Measurements from ENCODE around the gene ZC3H4.
"Not testable (repeated sequence)": the region's sequence is repeated elsewhere in the genome, so short reads cannot be mapped to it uniquely, and the experiment has no call there.

Gene ZC3H4

DNA sequence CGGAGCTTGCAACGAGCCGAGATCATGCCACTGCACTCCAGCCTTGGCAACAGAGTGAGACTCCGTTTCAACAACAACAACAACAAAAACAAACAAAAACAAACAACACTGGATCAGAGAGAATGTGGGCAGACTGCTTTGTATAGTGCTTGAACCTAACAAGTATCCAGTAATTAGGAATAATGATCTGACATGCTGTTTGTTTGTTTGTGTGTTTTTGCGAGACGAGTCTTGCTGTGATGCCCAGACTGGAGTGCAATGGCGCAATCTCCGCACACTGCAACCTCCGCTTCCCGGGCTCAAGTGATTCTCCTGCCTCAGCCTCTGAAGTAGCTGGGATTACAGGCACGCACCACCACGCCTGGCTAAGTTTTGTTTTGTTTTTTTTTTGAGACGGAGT is 31.1 kb upstream of the ZC3H4 start:
- TF ChIP-seq, protein P1, sequence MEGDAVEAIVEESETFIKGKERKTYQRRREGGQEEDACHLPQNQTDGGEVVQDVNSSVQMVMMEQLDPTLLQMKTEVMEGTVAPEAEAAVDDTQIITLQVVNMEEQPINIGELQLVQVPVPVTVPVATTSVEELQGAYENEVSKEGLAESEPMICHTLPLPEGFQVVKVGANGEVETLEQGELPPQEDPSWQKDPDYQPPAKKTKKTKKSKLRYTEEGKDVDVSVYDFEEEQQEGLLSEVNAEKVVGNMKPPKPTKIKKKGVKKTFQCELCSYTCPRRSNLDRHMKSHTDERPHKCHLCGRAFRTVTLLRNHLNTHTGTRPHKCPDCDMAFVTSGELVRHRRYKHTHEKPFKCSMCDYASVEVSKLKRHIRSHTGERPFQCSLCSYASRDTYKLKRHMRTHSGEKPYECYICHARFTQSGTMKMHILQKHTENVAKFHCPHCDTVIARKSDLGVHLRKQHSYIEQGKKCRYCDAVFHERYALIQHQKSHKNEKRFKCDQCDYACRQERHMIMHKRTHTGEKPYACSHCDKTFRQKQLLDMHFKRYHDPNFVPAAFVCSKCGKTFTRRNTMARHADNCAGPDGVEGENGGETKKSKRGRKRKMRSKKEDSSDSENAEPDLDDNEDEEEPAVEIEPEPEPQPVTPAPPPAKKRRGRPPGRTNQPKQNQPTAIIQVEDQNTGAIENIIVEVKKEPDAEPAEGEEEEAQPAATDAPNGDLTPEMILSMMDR (conservative IDR thresholded peaks at IDR 0.05; ENCODE audit: low read depth, low read length): no peak
- no peak overlapping the region for H3K4me3 ChIP-seq (ENCODE audit: low read depth, low read length)
- no peak for DNase-seq (ENCODE audit: low read depth)

DNA sequence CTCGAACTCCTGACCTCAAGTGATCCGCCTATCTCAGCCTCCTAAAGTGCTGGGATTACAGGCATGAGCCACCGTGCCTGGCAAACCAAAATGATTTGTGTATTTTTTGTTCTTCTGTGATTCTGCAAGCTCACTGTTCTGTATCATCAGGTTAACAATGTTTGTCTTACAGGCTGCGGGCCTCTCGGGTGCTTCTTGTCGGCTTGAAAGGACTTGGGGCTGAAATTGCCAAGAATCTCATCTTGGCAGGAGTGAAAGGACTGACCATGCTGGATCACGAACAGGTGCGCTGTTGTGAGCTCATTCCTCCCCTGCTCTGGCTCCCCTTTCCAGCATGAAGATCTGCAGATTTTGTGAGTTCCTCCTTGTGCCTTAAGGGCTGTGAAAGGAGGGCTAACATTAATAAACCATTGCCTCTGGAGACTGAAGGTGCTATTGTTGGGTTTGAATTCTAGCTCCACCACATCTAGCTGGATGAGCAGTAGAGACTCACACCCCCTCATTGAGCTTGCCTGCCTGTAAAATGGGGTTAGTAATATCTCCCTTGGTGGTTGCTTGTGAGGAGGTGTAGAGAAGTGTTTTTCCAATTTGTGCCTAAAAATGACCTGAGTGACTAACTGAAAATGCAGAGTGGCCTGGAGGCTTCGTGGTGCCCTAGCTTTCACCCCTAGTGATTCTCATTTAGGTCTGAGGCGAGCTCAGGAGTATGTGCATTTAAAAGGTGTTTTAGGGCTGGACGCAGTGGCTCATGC is 29.9 kb upstream of the ZC3H4 start:
- TF ChIP-seq, protein P1 (conservative IDR thresholded peaks at IDR 0.05; ENCODE audit: low read depth, low read length): no peak
- H3K4me3 ChIP-seq (ENCODE audit: low read depth, low read length): no peak overlapping the region
- no peak for DNase-seq (ENCODE audit: low read depth)

DNA sequence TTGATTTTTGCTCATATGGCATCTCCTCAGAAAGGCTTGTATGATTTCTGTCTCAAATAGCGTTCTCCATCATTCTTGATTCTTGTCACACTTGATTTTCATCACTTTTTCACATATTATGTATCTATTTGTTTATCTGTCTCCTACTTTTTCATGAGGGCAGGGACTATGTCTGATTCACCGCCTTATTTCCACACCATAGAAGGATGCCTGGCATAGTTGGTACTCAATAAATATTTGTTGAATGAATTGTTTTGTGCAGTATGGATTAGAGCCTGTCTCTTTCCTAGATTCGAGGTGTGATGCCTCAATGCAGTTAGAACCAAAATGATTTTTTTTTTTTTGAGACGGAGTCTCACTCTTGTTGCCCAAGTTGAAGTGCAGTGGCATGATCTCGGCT is 29.2 kb upstream of the ZC3H4 start:
- TF ChIP-seq, protein P1 (conservative IDR thresholded peaks at IDR 0.05; ENCODE audit: low read depth, low read length): no peak

DNA sequence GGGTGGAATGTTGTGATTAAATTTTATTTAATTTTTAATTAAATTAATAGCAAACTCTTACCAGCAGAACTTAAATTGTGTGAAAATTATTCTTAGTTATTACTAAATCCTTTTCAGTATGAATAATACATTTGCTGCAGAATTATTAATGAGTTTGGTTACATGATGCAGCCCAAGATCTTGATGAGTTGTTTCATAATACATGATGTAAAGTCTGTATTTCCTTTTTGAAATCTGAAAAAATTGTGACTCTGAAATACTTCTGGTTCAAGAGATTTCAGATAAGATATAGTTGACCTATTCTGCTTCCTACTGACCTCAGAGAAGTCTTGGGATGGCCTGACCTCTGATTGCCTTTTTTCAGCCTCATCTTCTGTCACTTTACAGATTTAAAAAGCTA is 28.1 kb upstream of the ZC3H4 start:
- H3K4me3 ChIP-seq (ENCODE audit: low read depth, low read length): no peak overlapping the region
- TF ChIP-seq, protein P1 (conservative IDR thresholded peaks at IDR 0.05; ENCODE audit: low read depth, low read length): no peak
- DNase-seq (ENCODE audit: low read depth): no peak

More for the DNA sequence above, 29.2 kb upstream of the ZC3H4 start:
- H3K4me3 ChIP-seq (ENCODE audit: low read depth, low read length): no peak overlapping the region
- no peak for DNase-seq (ENCODE audit: low read depth)

DNA sequence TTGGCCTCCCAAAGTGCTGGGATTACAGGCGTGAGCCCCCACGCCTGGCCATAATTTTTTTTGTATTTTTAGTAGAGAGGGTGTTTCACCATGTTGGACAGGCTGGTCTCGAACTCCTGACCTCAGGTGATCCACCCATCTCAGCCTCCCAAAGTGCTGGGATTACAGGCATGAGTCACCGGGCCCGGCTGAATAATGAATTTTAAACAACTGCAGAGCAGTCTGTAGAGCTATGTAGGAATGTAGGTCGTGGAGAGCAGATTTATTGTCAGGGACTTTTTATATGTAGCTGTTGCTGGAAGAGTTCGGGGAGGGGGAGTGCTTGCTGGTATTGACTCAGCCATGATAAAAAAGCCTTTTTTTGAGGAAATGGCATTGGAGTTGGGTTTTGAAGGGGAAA is 27.7 kb upstream of the ZC3H4 start:
- DNase-seq (ENCODE audit: low read depth): peak; percentile 72
- H3K4me3 ChIP-seq (ENCODE audit: low read depth, low read length): not testable (repeated sequence)

DNA sequence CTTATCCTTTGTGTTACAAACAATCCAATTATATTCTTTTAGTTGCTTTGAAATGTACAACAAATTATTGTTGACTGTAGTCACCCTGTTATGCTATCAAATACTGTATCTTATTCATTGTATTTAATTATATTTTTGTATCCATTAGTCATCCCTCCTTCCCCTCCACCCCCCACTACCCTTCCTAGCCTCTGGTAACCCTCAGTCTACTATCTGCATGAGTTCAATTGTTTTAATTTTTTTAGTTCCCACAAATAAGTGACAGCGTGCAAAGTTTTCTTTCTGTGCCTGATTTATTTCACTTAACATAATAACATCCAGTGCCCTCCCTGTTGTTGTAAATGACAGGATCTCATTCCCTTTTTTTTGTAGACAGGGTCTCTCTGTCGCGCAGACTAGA is 21.6 kb upstream of the ZC3H4 start:
- TF ChIP-seq, protein P1 (conservative IDR thresholded peaks at IDR 0.05; ENCODE audit: low read depth, low read length): no peak
- no peak for DNase-seq (ENCODE audit: low read depth)
- H3K4me3 ChIP-seq (ENCODE audit: low read depth, low read length): no peak overlapping the region

DNA sequence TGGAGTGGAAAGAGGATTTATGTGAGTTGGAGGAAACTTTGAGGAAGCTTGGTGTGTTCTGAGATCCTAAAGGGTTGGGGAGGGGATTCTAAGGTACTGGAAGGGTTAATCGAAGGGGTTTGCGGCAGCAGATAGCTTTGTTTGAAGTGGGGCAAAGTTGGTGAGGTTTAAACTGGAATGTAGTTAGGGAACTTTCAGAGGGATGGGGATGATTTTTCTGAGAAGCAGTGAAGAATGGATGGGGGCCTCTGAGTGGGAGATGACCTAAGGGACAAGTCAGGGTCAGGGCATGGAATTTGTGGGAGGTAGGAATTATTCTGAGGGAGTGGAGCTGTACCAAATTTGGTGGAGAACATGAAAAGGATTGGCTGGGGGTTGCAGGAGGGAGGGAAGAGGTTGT is 21.0 kb upstream of the ZC3H4 start:
- no peak overlapping the region for H3K4me3 ChIP-seq (ENCODE audit: low read depth, low read length)
- DNase-seq (ENCODE audit: low read depth): no peak
- TF ChIP-seq, protein P1 (conservative IDR thresholded peaks at IDR 0.05; ENCODE audit: low read depth, low read length): no peak
